HuH-7.5 (cell line): ENCODE data around the gene SF3B3.
"Not testable (repeated sequence)": the region's sequence is repeated elsewhere in the genome, so short reads cannot be mapped to it uniquely, and the experiment has no call there.

Experiments used
- DNase-seq: peaks from one replicate; pipeline ENCODE4 v3.0.0; 2011; ENCODE audit warnings: low spot score

SF3B3 gene

GRCh38 chr16:70621864-70622263 lies 98.2 kb downstream of the SF3B3 start:
- not testable (repeated sequence) for DNase-seq
